Left colon (tissue), 2 donors: ENCODE measurements around the gene MIA2. TPM values are rescaled to one million over a fixed set of nuclear protein-coding genes. Genes with fewer than 3 reads are reported as not detected.
"Not testable (repeated sequence)": the region's sequence is repeated elsewhere in the genome, so short reads cannot be mapped to it uniquely, and the experiment has no call there.

ENCODE experiments used
- ATAC-seq: fragments of 200-7000 bp; cut with Tn5 transposase; one replicate; pipeline ENCODE4 v1.9.1; 2020; ENCODE audit warnings: mild to moderate bottlenecking, moderate library complexity
- DNase-seq, 2 donors: peaks; one replicate each; pipeline ENCODE4 v3.0.0-alpha.2; 2020
- intact Hi-C, 2 donors: fragments of 100-400 bp; cut with DNase I in 1 of 2; cut with micrococcal nuclease in 1 of 2; formaldehyde crosslinking; loops; one replicate each; pipeline versions ENCODE4 v1.11.2 to v1.14.0; 2022; cut with DNase I, micrococcal nuclease
- total RNA-seq, 2 donors: library from RNA; stranded (reverse); fragmentation: NEBNext Ultra II Directional; extraction: Animal tissue kit (Norgen Biotek cat#: 25700); gene quantifications; one replicate each; pipeline ENCODE4 v1.2.1, GENCODE V29; 2021
- donor health status: DM: no; HTN: no; CAD: no.
- donor health status: DM: yes; HTN: yes; CAD: no.

The MIA2 gene
- total RNA-seq, 2 donors from 2014 or later = 52.4 to 67.9 TPM

- DNase-seq (no peak), ATAC-seq (no peak)
- intact Hi-C loops = no loop called here
Observed at GRCh38 chr14:39310051-39310450, 76.3 kb downstream of the MIA2 start.

GRCh38 chr14:39315859-39316444 is 82.2 kb downstream of the MIA2 start:
- intact Hi-C loops = no loop called here

GRCh38 chr14:39316830-39317553 is 83.3 kb downstream of the MIA2 start:
- DNase-seq (no peak), ATAC-seq (no peak)
- intact Hi-C loops = no loop called here

More at GRCh38 chr14:39315859-39316444, 82.2 kb downstream of the MIA2 start:
- ATAC-seq (no peak), DNase-seq (no peak)

GRCh38 chr14:39318574-39318973 is 84.9 kb downstream of the MIA2 start:
- intact Hi-C loops = no loop called here
- no peak for ATAC-seq
- no peak for DNase-seq

GRCh38 chr14:39319381-39319780 is 85.7 kb downstream of the MIA2 start:
- no peak for DNase-seq
- intact Hi-C loops = no loop called here

GRCh38 chr14:39320318-39320717 is 86.6 kb downstream of the MIA2 start:
- ATAC-seq = no peak
- DNase-seq = no peak
- intact Hi-C loops = no loop called here

More at GRCh38 chr14:39319381-39319780, 85.7 kb downstream of the MIA2 start:
- ATAC-seq = no peak

GRCh38 chr14:39322807-39323206 is 89.1 kb downstream of the MIA2 start:
- intact Hi-C loops = no loop called here
- DNase-seq (no peak), ATAC-seq (no peak)

GRCh38 chr14:39324097-39324496 is 90.4 kb downstream of the MIA2 start:
- ATAC-seq (no peak), DNase-seq (no peak)
- intact Hi-C loops = no loop called here

- ATAC-seq = no peak
- DNase-seq = no peak
- intact Hi-C loops = no loop called here
Observed at GRCh38 chr14:39339003-39339402, 105.3 kb downstream of the MIA2 start.

GRCh38 chr14:39341126-39341525 is 107.4 kb downstream of the MIA2 start:
- intact Hi-C loops, ATAC-seq: not testable (repeated sequence)

GRCh38 chr14:39342768-39343167 is 109.1 kb downstream of the MIA2 start:
- ATAC-seq (no peak), DNase-seq (no peak)
- intact Hi-C loops = no loop called here

More at GRCh38 chr14:39341126-39341525, 107.4 kb downstream of the MIA2 start:
- DNase-seq = not testable (repeated sequence)

GRCh38 chr14:39343614-39344013 is 109.9 kb downstream of the MIA2 start:
- intact Hi-C loops = no loop called here
- ATAC-seq = no peak
- no peak for DNase-seq

- ATAC-seq (no peak), DNase-seq (no peak)
- intact Hi-C loops = no loop called here
Observed at GRCh38 chr14:39350866-39351265, 117.2 kb downstream of the MIA2 start.

- intact Hi-C loops = no loop called here
- no peak for ATAC-seq
- no peak for DNase-seq
Observed at GRCh38 chr14:39351708-39352107, 118.0 kb downstream of the MIA2 start.

GRCh38 chr14:39359069-39359468 is 125.4 kb downstream of the MIA2 start:
- ATAC-seq, intact Hi-C loops, DNase-seq: not testable (repeated sequence)

GRCh38 chr14:39360316-39360715 is 126.6 kb downstream of the MIA2 start:
- DNase-seq (no peak), ATAC-seq (no peak)
- intact Hi-C loops = no loop called here

- intact Hi-C loops, ATAC-seq, DNase-seq: not testable (repeated sequence)
Observed at GRCh38 chr14:39361556-39361955, 127.8 kb downstream of the MIA2 start.

- intact Hi-C loops = no loop called here
- no peak for DNase-seq
- no peak for ATAC-seq
Observed at GRCh38 chr14:39364509-39364908, 130.8 kb downstream of the MIA2 start.

GRCh38 chr14:39365354-39365753 is 131.6 kb downstream of the MIA2 start:
- ATAC-seq (no peak), DNase-seq (no peak)
- intact Hi-C loops = no loop called here
